NOMO-1 treated with dmso at 0.1 percent for 144 hours (cell line): ENCODE measurements around the gene MCC.

Experiments
- DNase-seq: peaks from one replicate; lab custom pipeline; 2025; ENCODE audit not compliant: unreplicated experiment; lab: John Stamatoyannopoulos, UW

MCC gene

DNA sequence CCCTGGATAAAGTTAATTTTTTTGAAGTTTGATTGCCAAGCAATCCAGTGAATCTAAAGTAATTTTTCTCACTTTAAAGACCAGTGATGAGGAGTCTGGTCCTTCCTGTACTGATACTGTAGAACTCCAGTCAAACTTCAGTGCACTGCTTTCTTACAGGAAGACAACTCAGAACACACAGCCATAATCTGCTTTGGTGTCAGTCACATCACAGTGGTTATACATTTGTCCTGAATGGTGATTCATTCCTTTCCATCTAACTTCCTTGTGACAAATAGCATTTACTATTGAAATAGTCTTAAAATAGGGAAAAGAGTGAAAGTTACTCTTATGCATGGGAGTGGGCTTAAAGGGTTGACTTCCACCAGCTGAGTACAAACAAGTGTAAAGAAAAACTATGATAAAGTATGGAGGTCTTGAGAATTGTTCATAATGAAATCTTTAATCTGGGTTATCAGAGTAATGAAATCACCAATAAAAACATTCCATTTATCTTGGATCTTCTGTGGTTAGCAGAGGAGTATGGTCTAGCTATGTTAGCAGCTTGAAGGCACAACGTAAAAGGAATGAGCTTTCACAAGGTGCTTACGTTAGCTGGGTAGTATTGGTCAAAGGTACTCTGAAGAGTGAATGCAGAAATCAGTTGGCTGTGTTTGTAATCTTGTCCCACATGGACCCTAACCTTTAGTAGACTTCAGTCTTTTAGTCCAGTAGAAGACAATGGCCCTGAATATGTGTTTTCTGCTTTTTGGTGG is 470.2 kb downstream of the MCC start:
- no peak for DNase-seq

DNA sequence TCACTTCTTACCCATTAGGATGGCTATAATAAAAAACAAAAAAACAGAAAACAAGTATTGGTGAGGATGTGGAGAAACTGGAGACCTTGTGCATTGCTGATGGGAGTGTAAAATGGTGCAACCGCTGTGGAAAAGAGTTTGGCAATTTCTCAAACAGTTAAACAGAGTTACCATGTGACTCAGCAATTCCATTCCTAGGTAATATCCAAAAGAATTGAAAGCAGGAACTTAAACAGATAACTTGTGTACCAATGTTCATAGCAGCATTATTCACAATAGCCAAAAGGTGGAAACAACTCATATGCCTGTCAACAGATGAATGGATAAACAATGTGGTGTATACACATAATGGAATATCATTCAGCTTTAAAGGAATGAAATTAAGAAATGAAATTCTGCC is 482.8 kb downstream of the MCC start:
- DNase-seq: no peak

DNA sequence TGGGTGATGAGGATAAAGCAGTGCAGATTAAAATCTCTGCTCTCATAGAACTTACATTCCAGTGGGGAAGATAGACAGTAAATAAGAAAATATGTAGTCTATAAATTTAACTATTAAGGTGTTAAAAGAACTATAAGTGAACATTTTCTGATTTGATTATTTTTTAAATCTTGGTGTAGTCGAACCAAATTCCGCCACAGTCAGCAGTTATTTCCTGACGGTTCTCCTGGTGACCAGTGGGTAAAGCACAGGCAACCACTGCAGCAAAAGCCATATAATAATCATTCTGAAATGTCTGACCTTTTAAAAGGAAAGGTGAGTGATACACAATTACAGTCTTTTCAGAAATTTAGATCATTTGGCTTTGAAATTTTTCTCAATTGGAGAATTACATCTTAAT is 484.5 kb downstream of the MCC start:
- DNase-seq: no peak

DNA sequence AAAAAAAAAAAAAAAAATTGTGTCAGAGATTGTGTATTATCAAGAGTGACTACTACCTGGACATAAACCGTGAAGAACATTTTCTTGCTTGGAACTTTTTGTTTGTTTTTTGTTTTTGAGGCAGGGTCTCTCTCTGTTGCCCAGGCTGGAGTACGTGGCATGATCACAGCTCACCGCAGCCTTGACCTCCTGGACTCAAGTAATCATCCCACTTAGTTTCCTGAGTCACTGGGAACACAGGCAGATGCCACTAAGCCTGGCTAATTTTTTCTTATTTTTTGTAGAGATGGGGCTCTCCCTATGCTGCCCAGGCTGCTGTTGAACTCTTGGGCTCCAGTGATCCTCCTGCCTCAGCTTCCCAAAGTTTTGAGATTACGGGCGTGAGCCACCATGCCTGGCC is 485.8 kb downstream of the MCC start:
- no peak for DNase-seq

DNA sequence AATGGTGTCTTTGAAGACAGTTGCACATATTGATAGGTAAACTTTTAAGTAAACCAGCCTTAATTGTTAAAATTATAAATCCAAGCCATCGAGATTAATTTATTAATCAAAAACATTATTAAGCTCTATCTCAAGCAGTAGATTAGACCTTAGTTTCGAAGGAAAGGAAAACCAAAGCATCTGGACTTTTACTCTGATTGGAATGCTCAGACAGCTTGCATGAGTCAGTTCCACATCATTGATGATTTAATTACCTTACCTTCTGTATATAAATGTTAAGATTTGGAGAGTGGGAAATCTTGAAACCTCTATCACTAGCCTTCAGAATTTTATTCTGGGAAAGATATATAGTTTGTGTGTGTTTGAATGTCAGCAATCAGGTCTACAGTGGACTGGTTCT is 487.8 kb downstream of the MCC start:
- no peak for DNase-seq

DNA sequence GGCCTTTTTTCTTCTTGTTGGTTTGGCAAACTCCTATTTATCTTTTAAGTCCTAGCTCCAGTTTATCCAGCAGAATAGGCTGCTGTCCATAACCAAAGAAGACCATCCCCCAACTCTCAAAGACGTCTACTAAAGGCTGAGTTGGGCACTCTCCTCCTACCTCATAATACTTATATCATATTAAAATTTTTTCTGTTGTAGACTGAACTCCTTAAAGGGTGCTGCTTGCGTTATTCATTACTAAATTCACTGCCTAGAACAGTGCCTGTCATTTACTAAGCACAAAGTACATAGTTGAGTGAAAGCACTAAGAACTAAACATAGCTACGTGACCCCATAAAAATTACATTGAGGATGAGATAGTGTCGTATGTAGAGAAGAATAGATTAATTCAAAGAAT is 490.0 kb downstream of the MCC start:
- no peak for DNase-seq

DNA sequence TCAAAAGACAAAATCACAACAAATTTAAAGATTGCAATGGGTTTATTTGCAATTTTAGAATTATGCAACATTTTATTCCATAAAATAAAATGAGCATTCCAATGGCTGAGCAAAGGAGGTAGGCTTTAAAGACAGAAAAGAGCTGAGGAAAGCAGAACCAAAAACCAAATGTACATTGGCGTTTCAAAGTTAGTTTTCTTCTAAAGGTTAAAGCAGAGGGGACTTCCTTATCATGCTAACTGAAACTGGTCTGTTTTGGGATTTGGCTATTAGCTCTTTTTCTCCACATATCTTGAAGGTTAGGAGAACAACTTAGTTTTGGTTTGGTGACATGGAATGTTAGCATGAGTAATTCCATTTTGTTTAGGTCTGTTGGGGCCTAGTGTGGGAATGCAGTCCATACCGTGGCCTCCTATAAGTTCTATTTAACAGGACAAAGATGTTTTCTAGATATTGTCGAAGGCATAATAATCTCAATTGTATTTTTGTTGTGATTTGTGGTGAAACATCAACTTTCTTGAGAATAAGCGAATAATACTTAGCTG is 491.4 kb downstream of the MCC start:
- no peak for DNase-seq

DNA sequence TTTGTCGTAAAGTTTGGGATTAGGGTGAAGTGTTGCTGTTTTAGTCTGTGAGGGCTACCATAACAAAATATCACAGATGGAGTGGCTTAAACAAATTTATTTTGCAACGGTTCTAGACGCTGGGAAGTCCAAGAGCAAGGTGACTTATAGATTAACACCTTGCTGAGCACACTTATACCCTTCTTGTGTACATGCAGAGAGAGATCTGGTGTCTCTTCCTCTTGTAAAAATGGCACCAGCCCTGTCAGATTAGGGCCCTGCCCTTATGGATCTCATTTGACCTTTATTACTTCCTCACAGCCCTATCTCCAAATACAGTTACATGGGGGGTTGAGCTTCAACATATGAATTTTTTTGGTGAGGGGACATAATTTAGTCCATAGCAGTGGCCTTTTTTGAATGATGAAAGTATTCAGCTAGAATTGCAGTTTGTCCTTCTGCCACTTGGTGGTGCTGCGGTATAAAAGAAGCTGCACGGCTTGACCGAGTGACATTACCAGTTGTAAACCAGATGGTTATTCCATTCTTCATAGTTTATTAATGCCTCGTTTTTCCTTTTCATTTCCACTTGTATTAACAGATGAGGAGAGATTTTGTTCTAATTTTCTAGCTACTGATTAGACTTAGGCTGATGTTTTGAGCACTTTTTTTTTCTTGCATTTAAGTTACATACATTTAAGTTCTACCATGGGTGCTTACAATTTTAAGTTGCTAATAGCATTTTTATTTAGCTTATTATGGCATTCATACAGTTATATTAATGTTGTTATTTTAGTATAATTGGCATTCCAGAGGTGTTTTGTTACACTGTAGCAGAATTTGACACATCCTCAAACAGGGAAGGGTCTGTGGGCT is 492.3 kb downstream of the MCC start:
- DNase-seq: no peak

DNA sequence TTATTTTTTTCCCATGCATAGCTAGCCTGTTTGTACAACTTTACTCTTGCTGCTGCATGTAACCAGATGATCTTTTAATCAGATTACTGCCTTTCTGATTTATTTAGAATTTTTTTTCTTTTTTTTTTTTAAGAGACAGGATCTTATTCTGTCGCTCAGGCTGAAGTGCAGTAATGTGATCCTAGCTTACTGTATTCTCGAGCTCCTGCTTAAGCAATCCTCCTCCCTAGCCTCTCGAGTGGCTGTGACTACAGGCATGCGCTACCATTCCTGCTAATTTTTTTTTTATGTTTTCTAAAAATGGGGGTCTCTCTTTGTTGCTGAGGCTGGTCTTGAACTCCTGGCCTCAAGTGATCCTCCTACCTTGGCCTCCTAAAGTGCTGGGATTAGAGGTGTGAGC is 502.0 kb downstream of the MCC start:
- no peak for DNase-seq

DNA sequence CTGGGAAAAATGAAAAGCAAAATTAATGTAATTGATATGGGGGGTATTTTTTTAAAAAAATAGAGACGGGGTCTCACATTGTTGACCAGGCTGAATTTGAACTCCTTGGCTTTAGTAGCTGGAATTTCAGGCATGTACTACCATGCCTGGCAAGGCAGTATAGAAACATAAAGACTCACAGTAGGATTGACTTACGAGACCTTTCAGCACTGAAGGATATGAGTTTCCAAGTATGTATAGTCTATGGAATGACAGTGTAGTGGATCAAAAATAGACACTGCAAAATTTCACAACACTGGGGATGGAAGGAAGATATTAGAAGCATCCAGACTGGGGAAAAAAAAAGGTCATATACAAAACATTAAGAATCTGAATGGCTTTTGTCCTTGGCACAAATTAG is 504.9 kb downstream of the MCC start:
- DNase-seq: no peak

DNA sequence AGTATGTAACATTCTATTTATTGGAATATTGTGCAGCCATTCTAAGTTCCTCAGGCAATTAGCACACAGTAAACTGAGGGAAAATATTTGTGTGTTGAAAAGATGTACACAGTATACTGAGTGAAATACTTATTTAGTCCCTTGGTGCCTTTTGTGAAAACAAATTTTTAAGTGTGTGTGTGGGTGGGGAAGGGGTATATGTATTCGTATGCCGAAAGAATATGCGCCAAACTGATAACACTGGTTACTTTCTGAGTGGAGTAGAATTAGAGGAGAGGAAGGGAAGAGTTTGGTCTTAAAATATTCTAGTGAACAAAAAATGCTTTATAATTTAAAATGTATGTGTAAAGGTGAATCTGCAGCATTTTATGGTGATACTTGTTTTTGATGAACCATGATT is 508.5 kb downstream of the MCC start:
- no peak for DNase-seq

DNA sequence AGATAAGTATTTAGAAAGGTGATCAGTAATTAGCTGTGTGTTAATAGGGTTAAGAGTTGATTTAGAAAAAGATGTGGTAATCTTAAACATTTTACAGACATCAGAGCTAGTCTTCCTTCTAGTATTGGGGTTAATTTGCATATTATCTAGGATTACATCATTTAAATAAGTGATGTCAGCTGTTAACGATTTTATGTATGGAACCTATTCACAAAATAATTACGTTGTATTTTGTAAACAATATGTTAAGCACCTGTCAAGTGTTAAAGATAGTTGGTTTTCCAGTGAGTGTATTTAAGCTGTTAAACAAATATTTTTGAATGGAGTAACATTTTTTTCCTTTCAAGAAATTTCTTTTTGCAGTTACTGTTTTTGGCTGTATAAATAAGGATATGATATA is 509.4 kb downstream of the MCC start:
- no peak for DNase-seq

DNA sequence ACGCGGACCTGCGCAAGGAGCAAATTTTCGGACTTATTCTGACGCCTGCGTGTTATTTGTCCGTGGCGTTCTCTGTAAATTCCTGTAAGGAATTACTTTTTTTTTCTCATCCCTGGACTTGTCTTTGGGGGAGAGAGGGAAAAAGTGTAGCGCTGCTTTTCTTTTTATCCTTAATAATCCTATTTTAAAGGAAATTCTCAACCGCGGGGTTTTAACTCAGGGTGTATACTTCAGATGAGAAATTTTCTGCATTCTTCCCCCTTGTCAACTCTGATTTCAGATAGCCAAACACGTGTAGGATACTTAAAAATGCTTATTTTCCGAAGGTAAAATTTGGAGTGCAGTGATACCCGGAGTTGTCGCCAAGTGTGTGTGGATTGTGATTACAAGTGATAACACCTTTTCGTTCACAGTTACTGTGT is 510.8 kb downstream of the MCC start:
- DNase-seq: no peak

DNA sequence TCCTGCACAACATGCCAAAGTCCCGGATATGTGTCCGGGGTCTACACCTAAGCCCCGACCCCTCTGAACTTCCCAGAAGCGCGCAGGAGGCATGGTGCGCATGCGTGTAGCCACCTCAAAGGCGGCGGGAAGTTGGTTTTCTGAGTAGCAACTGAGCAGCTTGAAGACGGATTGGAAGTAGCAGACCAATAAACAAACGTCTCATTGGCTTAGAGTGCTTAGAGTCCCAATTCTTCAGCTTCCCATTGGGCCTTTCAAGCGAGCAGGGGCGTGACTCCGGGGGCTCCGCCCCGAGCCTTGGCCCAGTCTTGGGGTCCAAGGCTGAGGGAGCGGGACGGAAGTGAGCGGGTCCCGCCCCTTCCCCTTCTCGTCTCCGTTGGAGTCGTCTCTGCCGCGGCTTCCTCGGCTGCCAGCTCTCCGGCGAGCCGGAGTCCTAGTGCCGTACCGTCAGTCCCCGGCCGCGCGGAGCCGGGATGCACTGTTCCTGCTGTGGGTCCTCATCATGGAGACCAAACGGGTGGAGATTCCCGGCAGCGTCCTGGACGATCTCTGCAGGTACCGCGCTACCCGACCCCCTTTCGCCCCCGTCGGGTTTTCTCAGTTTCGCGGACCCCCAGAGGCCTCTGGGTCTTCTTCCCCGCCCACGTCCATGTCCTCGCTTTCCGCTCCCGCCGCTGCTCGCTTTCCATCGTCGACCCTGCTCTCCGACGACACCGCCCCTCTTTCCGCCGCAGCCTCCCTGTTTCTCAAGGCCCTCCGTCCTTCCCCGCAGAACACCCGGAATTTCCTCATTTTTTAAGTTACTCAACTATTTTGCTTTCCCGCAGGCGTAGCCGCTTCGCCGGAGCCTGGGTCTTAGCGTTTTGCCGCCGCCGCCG is 511.6 kb downstream of the MCC start, which contains the start of gene DCP2:
DCP2 (plus strand) TSS at position 367 of the 878 bp plus-strand sequence; CDS start at position 503, 136 bp downstream.
- DNase-seq: peak; percentile 96

DNA sequence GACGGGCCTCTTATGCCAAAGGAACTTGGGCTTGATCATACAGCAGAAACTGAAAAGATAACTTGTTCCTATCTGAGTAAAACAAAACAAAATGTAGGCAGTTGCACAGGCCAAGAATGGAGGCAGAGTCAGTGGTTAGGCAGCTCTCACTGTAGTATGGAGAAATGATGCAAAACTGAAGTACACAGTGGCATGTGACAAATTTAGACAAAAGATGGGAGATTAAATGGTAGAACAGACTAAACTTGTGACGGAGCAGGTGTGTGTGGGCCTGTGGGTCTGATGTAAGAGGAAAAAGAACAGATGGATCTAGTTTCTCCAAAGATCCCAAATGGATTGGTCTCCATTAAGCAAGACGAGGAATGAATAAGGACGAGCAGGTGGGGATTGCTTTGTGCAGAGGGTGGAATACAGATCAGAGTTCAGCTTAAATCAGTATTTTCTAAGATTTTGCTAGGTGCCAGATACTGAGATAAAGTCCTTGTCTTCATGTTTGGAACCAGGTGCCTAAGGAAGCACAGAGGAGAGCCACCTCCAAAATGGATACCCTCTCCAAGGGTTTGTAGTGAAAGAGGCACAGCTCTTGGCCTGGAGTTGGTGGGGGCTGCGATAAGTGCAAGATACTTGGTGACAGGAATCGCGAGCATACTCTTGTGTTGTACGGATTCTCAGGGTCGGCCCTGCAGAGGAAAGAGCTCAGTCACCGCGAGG is 512.4 kb downstream of the MCC start:
- DNase-seq: peak; percentile 81

DNA sequence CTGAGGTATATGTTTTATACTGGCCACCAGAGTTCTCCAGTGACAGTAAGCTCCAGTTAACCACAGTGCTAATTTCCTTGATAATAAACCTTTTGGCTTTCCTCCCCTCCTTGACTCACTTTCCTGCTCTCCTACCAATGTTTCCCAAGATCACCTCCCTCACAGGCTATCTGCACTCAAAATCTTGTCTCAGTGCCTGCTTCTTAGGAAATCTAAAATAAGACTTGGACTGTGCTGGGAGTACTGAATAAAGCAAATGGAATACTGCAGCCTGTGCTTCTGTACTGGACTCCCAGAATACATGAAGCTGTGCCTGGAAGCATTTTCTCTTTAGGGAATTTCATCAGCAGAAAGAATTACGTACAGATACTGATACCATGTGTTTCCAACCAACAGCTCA is 513.4 kb downstream of the MCC start:
- no peak for DNase-seq

DNA sequence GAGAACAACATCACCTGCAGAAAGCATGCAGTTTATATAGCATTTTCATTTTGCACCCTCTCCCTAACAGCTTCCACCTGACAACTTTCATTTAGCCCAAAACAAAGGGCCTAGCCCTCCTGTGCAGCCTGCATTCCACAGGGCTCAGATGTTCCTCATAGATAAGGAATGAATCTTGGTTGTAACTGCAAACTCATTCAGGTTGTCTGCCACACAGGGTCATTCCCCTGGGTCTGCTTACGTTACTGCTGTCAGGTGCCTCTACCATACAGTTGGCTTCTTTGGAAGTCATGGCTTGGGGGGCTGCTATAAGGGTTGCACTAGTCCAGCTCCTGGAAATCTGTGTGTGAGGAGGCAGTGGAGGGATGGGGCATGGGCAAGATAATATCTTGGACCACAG is 514.3 kb downstream of the MCC start:
- no peak for DNase-seq

DNA sequence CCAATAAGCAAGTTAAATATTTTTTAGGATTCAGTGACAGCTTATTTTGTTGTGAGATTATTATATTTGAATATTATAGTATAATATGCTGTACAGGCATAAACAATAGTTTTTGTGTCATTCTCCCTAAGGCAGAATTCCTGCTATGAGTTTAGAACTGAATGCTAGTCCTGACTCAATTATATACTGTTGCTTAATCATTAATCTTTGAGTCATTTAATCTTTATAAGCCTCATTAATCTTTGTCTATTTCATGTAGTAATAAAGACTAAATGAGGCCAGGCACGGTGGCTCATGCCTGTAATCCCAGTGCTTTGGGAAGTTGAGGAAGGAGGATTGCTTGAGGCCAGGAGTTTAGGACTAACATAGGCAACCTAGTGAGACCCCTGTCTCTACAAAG is 515.2 kb downstream of the MCC start:
- no peak for DNase-seq
